ENCODE data around the gene RNF11.

- TF ChIP-seq TAF1 (IDR thresholded peaks at IDR 0.05; ENCODE audit: borderline replicate concordance, insufficient read depth, low read length) (no peak), POLR2AphosphoS5 (IDR thresholded peaks at IDR 0.05; ENCODE audit: low read depth, low read length) (no peak)
These were observed 67.7 kb downstream of the RNF11 start for GRCh38 chr1:51303751-51304251.

Measured in PFSK-1 (cell line).